Body of pancreas (tissue), 4 donors: ENCODE results near the gene FATE1.
A peak's percentile ranks its signal among the peaks of the same experiment; 100 is the strongest.

Source experiments
- CTCF ChIP-seq, 7 experiments: fragments of 450-650 bp in 4 of 7; fragments of 200-600 bp in 3 of 7; sonication (generic) in 3 of 7; IDR thresholded peaks; one replicate each; pipeline ENCODE4 v1.5.1; 2016 to 2019; ENCODE audit warnings: antibody characterized with exemption in 7 of 7
- POLR2A ChIP-seq, 3 donors: fragments of 450-650 bp; IDR thresholded peaks; one replicate each; pipeline ENCODE4 v1.6.1; 2016; ENCODE audit warnings: antibody characterized with exemption in 3 of 3, mild to moderate bottlenecking in 2 of 3

DNA sequence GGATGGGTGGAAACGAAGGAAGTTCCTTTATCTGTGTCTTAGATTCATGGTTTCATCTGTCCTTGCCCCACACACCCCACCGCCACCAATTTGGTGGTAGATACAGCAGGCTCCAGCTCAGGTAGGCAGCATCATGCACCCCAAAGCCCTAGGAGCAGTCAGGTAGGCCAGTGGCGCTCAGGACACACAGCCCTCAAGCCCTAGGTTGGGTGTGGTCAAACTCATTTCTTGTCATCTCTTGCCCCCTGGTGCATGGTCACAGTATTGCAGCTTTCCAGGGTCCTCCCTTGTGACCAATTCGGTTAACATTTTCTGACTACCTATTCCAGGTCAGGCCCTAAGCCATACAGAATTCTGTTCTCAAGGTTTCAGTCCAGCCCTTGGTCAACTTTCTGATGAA, 35.0 kb upstream of the FATE1 start:
- TF ChIP-seq CTCF (IDR thresholded peaks at IDR 0.05) (peak; percentile 31 to 75 (median 59)), POLR2A (IDR thresholded peaks at IDR 0.05) (no peak)
